Heart left ventricle (tissue), 16 donors: ENCODE results near the gene HELZ. TPM values are rescaled to one million over a fixed set of nuclear protein-coding genes. Genes with fewer than 3 reads are reported as not detected.

Experiments
- ATAC-seq, 4 donors: fragments of 200-7000 bp; cut with Tn5 transposase; one replicate each; pipeline ENCODE4 v1.9.1; 2020 to 2022; ENCODE audit warnings: moderate library complexity in 4 of 4, mild to moderate bottlenecking in 3 of 4, moderate number of reproducible peaks in 1 of 4
- DNase-seq, 5 donors: peaks; one replicate each; pipeline ENCODE4 v3.0.0-alpha.2; 2020
- H3K27ac ChIP-seq, 12 donors: fragments of 200-600 bp; sonication (generic) in 4 of 12; one replicate each; pipeline versions ENCODE4 v1.5.0 to v1.8.0; 2016 to 2022; ENCODE audit warnings: mild to moderate bottlenecking in 2 of 12
- H3K27me3 ChIP-seq, 9 donors: fragments of 200-600 bp; sonication (generic) in 2 of 9; one replicate each; pipeline versions ENCODE4 v1.5.1 to v1.8.0; 2016 to 2022; ENCODE audit warnings: mild to moderate bottlenecking in 3 of 9
- H3K36me3 ChIP-seq, 9 donors: fragments of 200-600 bp; sonication (generic) in 2 of 9; one replicate each; pipeline versions ENCODE4 v1.5.0 to v1.8.0; 2018 to 2022; ENCODE audit warnings: mild to moderate bottlenecking in 2 of 9
- H3K4me1 ChIP-seq, 12 donors: fragments of 200-600 bp; sonication (generic) in 4 of 12; one replicate each; pipeline versions ENCODE4 v1.5.0 to v1.8.0; 2016 to 2022; ENCODE audit warnings: mild to moderate bottlenecking in 3 of 12
- H3K4me3 ChIP-seq, 12 donors: fragments of 200-600 bp; sonication (generic) in 4 of 12; one replicate each; pipeline versions ENCODE4 v1.5.0 to v1.8.0; 2017 to 2022; ENCODE audit warnings: mild to moderate bottlenecking in 9 of 12, moderate library complexity in 4 of 12
- H3K9me3 ChIP-seq, 12 donors: fragments of 200-600 bp; sonication (generic) in 4 of 12; one replicate each; pipeline versions ENCODE4 v1.5.0 to v1.8.0; 2016 to 2022; ENCODE audit warnings: mild to moderate bottlenecking in 1 of 12
- POLR2A ChIP-seq, 2 donors: fragments of 450-650 bp; IDR thresholded peaks; one replicate each; pipeline ENCODE4 v1.6.1; 2017; ENCODE audit warnings: antibody characterized with exemption in 2 of 2, mild to moderate bottlenecking in 2 of 2, moderate library complexity in 2 of 2
- WGBS, 4 donors: extraction: QIAGEN DNeasy Blood & Tissue Kit in 2 of 4; methylation state at CpG; one replicate each; pipeline versions ENCODE4 v1.1.5 to v1.1.7; 2013 to 2018; 5-methylcytosine and 5-hydroxymethylcytosine counted together
- intact Hi-C, 10 donors: fragments of 100-400 bp; cut with DNase I; formaldehyde crosslinking; loops; one replicate each; pipeline versions ENCODE4 v1.11.1 to v1.14.2; 2022
- polyA plus RNA-seq, 2 donors: library from polyadenylated mRNA; stranded (reverse); fragments of 200-250 nt; gene quantifications; one replicate each; pipeline ENCODE4 v1.2.3, GENCODE V29; 2013
- total RNA-seq, 9 donors: library from RNA; depleted of rRNA in 2 of 9; stranded (reverse); fragments of >200 nt in 2 of 9; fragmentation: NEBNext Ultra II Directional in 3 of 9; extraction: Animal tissue kit (Norgen Biotek cat#: 25700) in 3 of 9; gene quantifications; one replicate each; pipeline versions ENCODE4 v1.1.0 to v1.2.4, GENCODE V29; 2016 to 2023
- TF ChIP-seq, protein P1 (sequence below), 12 donors: fragments of 200-600 bp; sonication (generic) in 4 of 12; IDR thresholded peaks; one replicate each; pipeline versions ENCODE4 v1.5.0 to v1.8.0; 2018 to 2022; ENCODE audit warnings: antibody characterized with exemption in 12 of 12, mild to moderate bottlenecking in 5 of 12
- donor health status: ischemic (EF 13 %, LVEDD 7.1; RV severe dilation, severe dysfunction).
- donor health status: healthy with polysubstance abuse.
- donor health status: DM: no; HTN: yes; CAD: no.
- donor health status: DM: no; HTN: no; CAD: no.
- donor health status: ischemic (EF 25% LVEDD 6.9; RV normal size, moderate dysfunction).
- donor health status: ischemic (EF 25% LVEDD 5.7; RV mildly dilated, moderate dysfunction).
- donor health status: healthy.
- donor health status: DM: yes; HTN: yes; CAD: no.
- donor health status: ischemic (EF 35%, LVEDD 5.7; RV mildly dilated, moderate dysfunction).
- donor health status: nonischemic (EF 11% LVEDD 7.7; RV severe dilation, severe dysfunction).
- donor health status: DM: yes; HTN: yes; CAD: no.
- donor health status: PGD.
- donor health status: ischemic (EF 29% LVEDD 5.4; RV normal size, mild dysfunction).
- donor health status: nonischemic (EF 23%, LVEDD 6.1; RV moderate dilation, normal function).

The HELZ gene
- total and polyA plus RNA-seq, 11 donors = 5.1 to 48.4 (median 30.3) TPM

GRCh38 chr17:67055041-67055443 lies 190.0 kb downstream of the HELZ start:
- intact Hi-C loops = no loop called here
- ATAC-seq (no peak), DNase-seq (no peak)
- TF ChIP-seq POLR2A (IDR thresholded peaks at IDR 0.05) = no peak
- TF ChIP-seq, protein P1, sequence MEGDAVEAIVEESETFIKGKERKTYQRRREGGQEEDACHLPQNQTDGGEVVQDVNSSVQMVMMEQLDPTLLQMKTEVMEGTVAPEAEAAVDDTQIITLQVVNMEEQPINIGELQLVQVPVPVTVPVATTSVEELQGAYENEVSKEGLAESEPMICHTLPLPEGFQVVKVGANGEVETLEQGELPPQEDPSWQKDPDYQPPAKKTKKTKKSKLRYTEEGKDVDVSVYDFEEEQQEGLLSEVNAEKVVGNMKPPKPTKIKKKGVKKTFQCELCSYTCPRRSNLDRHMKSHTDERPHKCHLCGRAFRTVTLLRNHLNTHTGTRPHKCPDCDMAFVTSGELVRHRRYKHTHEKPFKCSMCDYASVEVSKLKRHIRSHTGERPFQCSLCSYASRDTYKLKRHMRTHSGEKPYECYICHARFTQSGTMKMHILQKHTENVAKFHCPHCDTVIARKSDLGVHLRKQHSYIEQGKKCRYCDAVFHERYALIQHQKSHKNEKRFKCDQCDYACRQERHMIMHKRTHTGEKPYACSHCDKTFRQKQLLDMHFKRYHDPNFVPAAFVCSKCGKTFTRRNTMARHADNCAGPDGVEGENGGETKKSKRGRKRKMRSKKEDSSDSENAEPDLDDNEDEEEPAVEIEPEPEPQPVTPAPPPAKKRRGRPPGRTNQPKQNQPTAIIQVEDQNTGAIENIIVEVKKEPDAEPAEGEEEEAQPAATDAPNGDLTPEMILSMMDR (IDR thresholded peaks at IDR 0.05) = no peak
- no peaks in the 10 kb centered on the region for H3K36me3 ChIP-seq
- H3K4me1 ChIP-seq = peaks cover 0 to 10% (median 3%) of the 10 kb centered on the region in 12 donors
- WGBS, 4 donors = 92 to 94% (median 93%) methylated on average over 14 to 19 of the region's 19 CpGs
- H3K9me3 ChIP-seq = peaks cover 0 to 2% (median 0%) of the 10 kb centered on the region in 12 donors
- no peak overlapping the region for H3K27ac ChIP-seq
- no peaks in the 10 kb centered on the region for H3K27me3 ChIP-seq
- H3K4me3 ChIP-seq = no peak overlapping the region

DNA sequence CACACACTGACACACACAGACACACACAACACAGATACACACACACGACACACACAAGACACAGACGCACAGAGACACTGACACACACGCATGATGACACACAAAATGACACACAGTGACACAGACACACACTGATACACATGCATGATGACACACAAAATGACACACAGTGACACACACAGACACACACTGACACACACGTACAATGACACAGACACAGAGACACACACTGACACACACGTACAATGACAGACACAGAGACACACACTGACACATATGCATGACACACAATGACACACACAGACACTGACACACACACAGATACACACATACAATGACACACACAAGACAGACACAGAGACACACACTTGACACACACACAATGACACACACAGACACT lies 190.4 kb downstream of the HELZ start:
- DNase-seq (no peak), ATAC-seq (no peak)
- Histone ChIP-seq H3K4me1 (peaks cover 0 to 10% (median 3%) of the 10 kb centered on the region in 12 donors), H3K27ac (no peak overlapping the region), H3K9me3 (peaks cover 0 to 6% (median 2%) of the 10 kb centered on the region in 12 donors), H3K4me3 (no peak overlapping the region), H3K36me3 (no peaks in the 10 kb centered on the region), H3K27me3 (no peaks in the 10 kb centered on the region)
- TF ChIP-seq, protein P1 (IDR thresholded peaks at IDR 0.05) = no peak
- TF ChIP-seq POLR2A (IDR thresholded peaks at IDR 0.05) = no peak
- 74 to 93% (median 84%) methylated on average over 5 of the region's 5 CpGs for WGBS, 4 donors
- intact Hi-C loops = no loop called here

- no peak overlapping the region for H3K4me3 ChIP-seq
- peaks cover 0 to 11% (median 7%) of the 10 kb centered on the region in 12 donors for H3K9me3 ChIP-seq
- DNase-seq = no peak
- ATAC-seq = no peak
- intact Hi-C loops = no loop called here
- H3K27me3 ChIP-seq = no peaks in the 10 kb centered on the region
- H3K4me1 ChIP-seq = peaks cover 0 to 10% (median 3%) of the 10 kb centered on the region in 12 donors
- H3K27ac ChIP-seq = no peak overlapping the region
- TF ChIP-seq, protein P1 (IDR thresholded peaks at IDR 0.05) = no peak
- TF ChIP-seq POLR2A (IDR thresholded peaks at IDR 0.05) = no peak
- no peaks in the 10 kb centered on the region for H3K36me3 ChIP-seq
- WGBS, 4 donors = 66 to 82% (median 78%) methylated on average over 14 to 19 of the region's 19 CpGs
These were observed 190.9 kb downstream of the HELZ start for GRCh38 chr17:67054011-67054591.

DNA sequence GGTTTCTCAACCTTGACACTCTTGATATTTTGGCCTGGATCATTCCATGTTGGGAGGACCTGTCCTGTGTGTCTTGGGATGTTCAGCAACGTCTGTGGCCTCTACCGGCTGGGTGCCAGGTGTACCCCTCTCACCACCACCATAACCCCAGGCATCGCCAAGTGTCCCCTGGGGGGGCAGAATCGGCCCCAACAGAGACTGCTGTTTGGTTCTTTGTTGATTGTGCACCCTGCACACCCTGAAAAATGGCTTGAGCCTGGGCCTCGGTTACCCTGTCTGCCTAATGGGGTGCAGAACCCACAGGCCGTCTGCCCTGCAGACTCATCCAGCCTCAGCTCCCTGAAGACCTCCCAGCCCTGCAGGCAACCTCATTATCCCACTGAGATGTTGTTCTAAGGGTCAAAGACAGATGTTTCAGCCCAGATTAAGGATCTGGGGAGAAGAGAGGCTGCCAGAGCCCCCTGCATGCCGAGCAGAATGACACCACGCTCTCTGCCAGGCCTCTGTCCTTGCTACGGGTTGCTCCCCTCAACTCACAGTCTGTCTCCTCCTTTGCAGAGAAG lies 191.5 kb downstream of the HELZ start:
- Histone ChIP-seq H3K9me3 (peaks cover 0 to 17% (median 13%) of the 10 kb centered on the region in 12 donors), H3K4me3 (no peak overlapping the region), H3K4me1 (peaks cover 0 to 10% (median 3%) of the 10 kb centered on the region in 12 donors), H3K27ac (no peak overlapping the region), H3K27me3 (no peaks in the 10 kb centered on the region), H3K36me3 (no peaks in the 10 kb centered on the region)
- intact Hi-C loops = no loop called here
- DNase-seq = no peak
- TF ChIP-seq, protein P1 (IDR thresholded peaks at IDR 0.05) = no peak
- WGBS, 4 donors = 83 to 86% (median 84%) methylated on average over 9 of the region's 9 CpGs
- ATAC-seq = no peak
